GM23338 (cell line): ENCODE results near the gene TAF11.

Source experiments
- CREB1 ChIP-seq: fragments of 250-450 bp; sonication (Bioruptor Pico); IDR thresholded peaks from 2 replicates; pipeline ENCODE4 v1.5.0; 2020; ENCODE audit warnings: low read depth, mild to moderate bottlenecking, moderate library complexity
- EZH2 ChIP-seq: fragments of 200-600 bp; sonication (generic); IDR thresholded peaks from one replicate; pipeline ENCODE4 v1.8.0; 2017; ENCODE audit warnings: antibody characterized with exemption, mild to moderate bottlenecking, low read depth; ENCODE audit not compliant: unreplicated experiment
- EZH2phosphoT487 ChIP-seq: fragments of 200-600 bp; sonication (generic); IDR thresholded peaks from one replicate; pipeline ENCODE4 v1.8.1; 2018; ENCODE audit warnings: antibody characterized with exemption; ENCODE audit not compliant: unreplicated experiment
- JUNB ChIP-seq: IDR thresholded peaks from one replicate; pipeline ENCODE4 v1.6.1; 2016; ENCODE audit warnings: antibody characterized with exemption; ENCODE audit not compliant: unreplicated experiment
- NANOG ChIP-seq: IDR thresholded peaks from 2 replicates; pipeline ENCODE4 v1.6.1; 2016; ENCODE audit warnings: antibody characterized with exemption, borderline replicate concordance
- POLR2AphosphoS5 ChIP-seq: IDR thresholded peaks from 2 replicates; pipeline ENCODE4 v1.6.1; 2016; ENCODE audit warnings: antibody characterized with exemption, low read depth
- STAT1 ChIP-seq: IDR thresholded peaks from one replicate; pipeline ENCODE4 v1.6.1; 2016; ENCODE audit warnings: antibody characterized with exemption; ENCODE audit not compliant: unreplicated experiment
- ZNF114 ChIP-seq: fragments of 250-450 bp; sonication (Bioruptor Pico); IDR thresholded peaks from 2 replicates; pipeline ENCODE4 v1.5.0; 2020; ENCODE audit warnings: mild to moderate bottlenecking, moderate library complexity
- ZNF331 ChIP-seq: fragments of 250-450 bp; sonication (Bioruptor Pico); IDR thresholded peaks from 2 replicates; pipeline ENCODE4 v1.5.0; 2020; ENCODE audit warnings: low read depth, mild to moderate bottlenecking, moderate library complexity
- ZNF462 ChIP-seq: fragments of 250-450 bp; sonication (Bioruptor Pico); IDR thresholded peaks from 2 replicates; pipeline ENCODE4 v1.5.0; 2020; ENCODE audit warnings: mild to moderate bottlenecking, moderate library complexity
- TF ChIP-seq, protein P1 (sequence below), 2 experiments: fragments of 200-600 bp in 1 of 2; sonication (generic) in 1 of 2; conservative IDR thresholded peaks; 2 replicates each; pipeline versions ENCODE4 v1.5.1 to v1.6.1; 2016 to 2017; ENCODE audit warnings: antibody characterized with exemption in 2 of 2, low read depth in 2 of 2, mild to moderate bottlenecking in 2 of 2, moderate library complexity in 1 of 2
- TF ChIP-seq, protein P2 (sequence below): IDR thresholded peaks from 2 replicates; pipeline ENCODE4 v1.6.1; 2016; ENCODE audit warnings: antibody characterized with exemption
- TF ChIP-seq, protein P3 (sequence below): IDR thresholded peaks from one replicate; pipeline ENCODE4 v1.6.1; 2018; ENCODE audit warnings: antibody characterized with exemption; ENCODE audit not compliant: unreplicated experiment

- TF ChIP-seq, protein P1, sequence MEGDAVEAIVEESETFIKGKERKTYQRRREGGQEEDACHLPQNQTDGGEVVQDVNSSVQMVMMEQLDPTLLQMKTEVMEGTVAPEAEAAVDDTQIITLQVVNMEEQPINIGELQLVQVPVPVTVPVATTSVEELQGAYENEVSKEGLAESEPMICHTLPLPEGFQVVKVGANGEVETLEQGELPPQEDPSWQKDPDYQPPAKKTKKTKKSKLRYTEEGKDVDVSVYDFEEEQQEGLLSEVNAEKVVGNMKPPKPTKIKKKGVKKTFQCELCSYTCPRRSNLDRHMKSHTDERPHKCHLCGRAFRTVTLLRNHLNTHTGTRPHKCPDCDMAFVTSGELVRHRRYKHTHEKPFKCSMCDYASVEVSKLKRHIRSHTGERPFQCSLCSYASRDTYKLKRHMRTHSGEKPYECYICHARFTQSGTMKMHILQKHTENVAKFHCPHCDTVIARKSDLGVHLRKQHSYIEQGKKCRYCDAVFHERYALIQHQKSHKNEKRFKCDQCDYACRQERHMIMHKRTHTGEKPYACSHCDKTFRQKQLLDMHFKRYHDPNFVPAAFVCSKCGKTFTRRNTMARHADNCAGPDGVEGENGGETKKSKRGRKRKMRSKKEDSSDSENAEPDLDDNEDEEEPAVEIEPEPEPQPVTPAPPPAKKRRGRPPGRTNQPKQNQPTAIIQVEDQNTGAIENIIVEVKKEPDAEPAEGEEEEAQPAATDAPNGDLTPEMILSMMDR (conservative IDR thresholded peaks at IDR 0.05; ENCODE audit: low read depth in 2 of 2) = no peak
- TF ChIP-seq POLR2AphosphoS5 (no peak), EZH2 (no peak), EZH2phosphoT487 (no peak), CREB1 (CRISPR knock-in tag) (no peak), JUNB (no peak), ZNF462 (CRISPR knock-in tag) (no peak), STAT1 (no peak), NANOG (no peak), ZNF114 (CRISPR knock-in tag) (no peak), ZNF331 (CRISPR knock-in tag) (no peak)
- TF ChIP-seq, protein P2, sequence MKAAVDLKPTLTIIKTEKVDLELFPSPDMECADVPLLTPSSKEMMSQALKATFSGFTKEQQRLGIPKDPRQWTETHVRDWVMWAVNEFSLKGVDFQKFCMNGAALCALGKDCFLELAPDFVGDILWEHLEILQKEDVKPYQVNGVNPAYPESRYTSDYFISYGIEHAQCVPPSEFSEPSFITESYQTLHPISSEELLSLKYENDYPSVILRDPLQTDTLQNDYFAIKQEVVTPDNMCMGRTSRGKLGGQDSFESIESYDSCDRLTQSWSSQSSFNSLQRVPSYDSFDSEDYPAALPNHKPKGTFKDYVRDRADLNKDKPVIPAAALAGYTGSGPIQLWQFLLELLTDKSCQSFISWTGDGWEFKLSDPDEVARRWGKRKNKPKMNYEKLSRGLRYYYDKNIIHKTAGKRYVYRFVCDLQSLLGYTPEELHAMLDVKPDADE = no peak
- TF ChIP-seq, protein P3, sequence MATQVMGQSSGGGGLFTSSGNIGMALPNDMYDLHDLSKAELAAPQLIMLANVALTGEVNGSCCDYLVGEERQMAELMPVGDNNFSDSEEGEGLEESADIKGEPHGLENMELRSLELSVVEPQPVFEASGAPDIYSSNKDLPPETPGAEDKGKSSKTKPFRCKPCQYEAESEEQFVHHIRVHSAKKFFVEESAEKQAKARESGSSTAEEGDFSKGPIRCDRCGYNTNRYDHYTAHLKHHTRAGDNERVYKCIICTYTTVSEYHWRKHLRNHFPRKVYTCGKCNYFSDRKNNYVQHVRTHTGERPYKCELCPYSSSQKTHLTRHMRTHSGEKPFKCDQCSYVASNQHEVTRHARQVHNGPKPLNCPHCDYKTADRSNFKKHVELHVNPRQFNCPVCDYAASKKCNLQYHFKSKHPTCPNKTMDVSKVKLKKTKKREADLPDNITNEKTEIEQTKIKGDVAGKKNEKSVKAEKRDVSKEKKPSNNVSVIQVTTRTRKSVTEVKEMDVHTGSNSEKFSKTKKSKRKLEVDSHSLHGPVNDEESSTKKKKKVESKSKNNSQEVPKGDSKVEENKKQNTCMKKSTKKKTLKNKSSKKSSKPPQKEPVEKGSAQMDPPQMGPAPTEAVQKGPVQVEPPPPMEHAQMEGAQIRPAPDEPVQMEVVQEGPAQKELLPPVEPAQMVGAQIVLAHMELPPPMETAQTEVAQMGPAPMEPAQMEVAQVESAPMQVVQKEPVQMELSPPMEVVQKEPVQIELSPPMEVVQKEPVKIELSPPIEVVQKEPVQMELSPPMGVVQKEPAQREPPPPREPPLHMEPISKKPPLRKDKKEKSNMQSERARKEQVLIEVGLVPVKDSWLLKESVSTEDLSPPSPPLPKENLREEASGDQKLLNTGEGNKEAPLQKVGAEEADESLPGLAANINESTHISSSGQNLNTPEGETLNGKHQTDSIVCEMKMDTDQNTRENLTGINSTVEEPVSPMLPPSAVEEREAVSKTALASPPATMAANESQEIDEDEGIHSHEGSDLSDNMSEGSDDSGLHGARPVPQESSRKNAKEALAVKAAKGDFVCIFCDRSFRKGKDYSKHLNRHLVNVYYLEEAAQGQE = no peak
Observed at GRCh38 chr6:34884996-34885395, 2.8 kb downstream of the TAF11 start.
